IMR-90 (cell line): ENCODE data around the gene TPSB2. TPM values are rescaled to one million over a fixed set of nuclear protein-coding genes. Genes with fewer than 3 reads are reported as not detected.
A peak's percentile ranks its signal among the peaks of the same experiment; 100 is the strongest.

Experiments
- ATAC-seq: fragments of 200-7000 bp; cut with Tn5 transposase; 2 replicates; pipeline ENCODE4 v1.9.1; 2020; ENCODE audit warnings: low read depth, mild to moderate bottlenecking, moderate library complexity
- BruUV-seq: library from RNA; stranded (reverse); fragments of 400-500 nt; replicated peaks from 2 replicates; lab custom pipeline; 2021; lab: Mats Ljungman, UMichigan
- CTCF ChIA-PET: fragments of 300-600 bp; formaldehyde crosslinking; extraction: SDS; loops from one replicate; lab custom pipeline; 2021; ENCODE audit warnings: antibody characterized with exemption; lab: Yijun Ruan, JAX
- POLR2A ChIA-PET: fragments of 300-600 bp; sonication (Branson Sonifier 250); formaldehyde crosslinking; loops from one replicate; lab custom pipeline; 2022; ENCODE audit warnings: antibody characterized with exemption; ENCODE audit not compliant: unreplicated experiment; lab: Charles Lee
- DNase-seq: peaks from one replicate; pipeline ENCODE4 v3.0.0; 2013
- H2AFZ ChIP-seq: replicated peaks from 2 replicates; pipeline ENCODE3; 2013; ENCODE audit warnings: low read length, mild to moderate bottlenecking; ENCODE audit not compliant: poor library complexity
- H2AK5ac ChIP-seq: 2 replicates; pipeline ENCODE4 v1.6.1; 2013; ENCODE audit warnings: low read depth, low read length, inconsistent platforms
- H2AK9ac ChIP-seq: replicated peaks from 2 replicates; pipeline ENCODE3; 2013; ENCODE audit warnings: mild to moderate bottlenecking, low read depth, low read length, moderate library complexity; ENCODE audit not compliant: poor library complexity
- H2BK120ac ChIP-seq: 2 replicates; pipeline ENCODE4 v1.6.1; 2013; ENCODE audit warnings: low read depth, low read length, inconsistent platforms
- H2BK15ac ChIP-seq: 3 replicates; pipeline ENCODE4 v1.6.1; 2013; ENCODE audit warnings: low read depth, low read length, inconsistent platforms
- H2BK20ac ChIP-seq: 2 replicates; pipeline ENCODE4 v1.6.1; 2013; ENCODE audit warnings: low read depth, mild to moderate bottlenecking, inconsistent platforms, low read length, moderate library complexity
- H2BK5ac ChIP-seq: 2 replicates; pipeline ENCODE4 v1.6.1; 2013; ENCODE audit warnings: mild to moderate bottlenecking, low read depth, low read length, inconsistent platforms; ENCODE audit not compliant: poor library complexity, severe bottlenecking
- H3K14ac ChIP-seq: replicated peaks from 2 replicates; pipeline ENCODE4 v1.6.1; 2013; ENCODE audit warnings: low read depth, low read length, inconsistent platforms
- H3K18ac ChIP-seq: 2 replicates; pipeline ENCODE4 v1.6.1; 2013; ENCODE audit warnings: low read depth, low read length, control low read depth
- H3K23ac ChIP-seq: 2 replicates; pipeline ENCODE4 v1.6.1; 2013; ENCODE audit warnings: low read depth, low read length, inconsistent platforms
- H3K27ac ChIP-seq: 2 replicates; pipeline ENCODE4 v1.5.1; 2013; ENCODE audit warnings: mild to moderate bottlenecking, control low read depth, low read length; ENCODE audit not compliant: insufficient read depth
- H3K27me3 ChIP-seq: 2 replicates; pipeline ENCODE4 v1.6.1; 2013; ENCODE audit warnings: low read length; ENCODE audit not compliant: control insufficient read depth, insufficient read depth
- H3K36me3 ChIP-seq: 2 replicates; pipeline ENCODE4 v1.6.1; 2013; ENCODE audit warnings: low read length, mixed read lengths; ENCODE audit not compliant: control insufficient read depth, insufficient read depth
- H3K4ac ChIP-seq: 2 replicates; pipeline ENCODE4 v1.6.1; 2013; ENCODE audit warnings: low read depth, low read length, inconsistent platforms
- H3K4me1 ChIP-seq: 2 replicates; pipeline ENCODE4 v1.6.1; 2013; ENCODE audit warnings: low read length, mixed read lengths; ENCODE audit not compliant: control insufficient read depth, insufficient read depth
- H3K4me2 ChIP-seq: 2 replicates; pipeline ENCODE4 v1.6.1; 2013; ENCODE audit warnings: low read depth, mild to moderate bottlenecking, control low read depth, low read length, moderate library complexity
- H3K4me3 ChIP-seq: 2 replicates; pipeline ENCODE4 v1.5.1; 2013; ENCODE audit warnings: low read depth, mild to moderate bottlenecking, control low read depth, low read length, moderate library complexity; ENCODE audit not compliant: insufficient read depth
- H3K56ac ChIP-seq: 2 replicates; pipeline ENCODE4 v1.6.1; 2013; ENCODE audit warnings: low read length, inconsistent platforms; ENCODE audit not compliant: insufficient read depth; ENCODE audit errors: extremely low read depth
- H3K79me1 ChIP-seq, 2 experiments: 2 replicates each; pipeline ENCODE4 v1.6.1; 2013; ENCODE audit warnings: low read length in 2 of 2, inconsistent platforms in 1 of 2, low read depth in 1 of 2
- H3K9ac ChIP-seq: 2 replicates; pipeline ENCODE4 v1.6.1; 2013; ENCODE audit warnings: low read depth, low read length, control low read depth
- H3K9me1 ChIP-seq: 2 replicates; pipeline ENCODE4 v1.6.1; 2013; ENCODE audit warnings: low read length, inconsistent platforms; ENCODE audit not compliant: insufficient read depth
- H3K9me3 ChIP-seq: 2 replicates; pipeline ENCODE4 v1.6.1; 2013; ENCODE audit warnings: low read length; ENCODE audit not compliant: control insufficient read depth, insufficient read depth
- H4K20me1 ChIP-seq: 2 replicates; pipeline ENCODE4 v1.6.1; 2013; ENCODE audit warnings: low read length, inconsistent platforms; ENCODE audit not compliant: insufficient read depth
- H4K5ac ChIP-seq: 2 replicates; pipeline ENCODE4 v1.6.1; 2013; ENCODE audit warnings: mild to moderate bottlenecking, low read depth, low read length, control low read depth
- H4K8ac ChIP-seq, 2 experiments: 2 replicates each; pipeline ENCODE4 v1.6.1; 2013; ENCODE audit warnings: low read depth in 2 of 2, low read length in 2 of 2, control low read depth in 1 of 2, inconsistent platforms in 1 of 2
- H4K91ac ChIP-seq: 2 replicates; pipeline ENCODE4 v1.6.1; 2013; ENCODE audit warnings: low read depth, low read length, inconsistent platforms; ENCODE audit not compliant: insufficient read depth
- MAZ ChIP-seq: IDR thresholded peaks from 2 replicates; pipeline ENCODE4 v1.6.1; 2012; ENCODE audit warnings: low read depth, mild to moderate bottlenecking, low read length, improper control_type of control experiment, moderate library complexity, borderline replicate concordance
- RFX5 ChIP-seq: IDR thresholded peaks from 2 replicates; pipeline ENCODE4 v1.8.0; 2012; ENCODE audit warnings: low read depth, mild to moderate bottlenecking, low read length, moderate library complexity
- SMC3 ChIP-seq: fragments of 150-350 bp; IDR thresholded peaks from 2 replicates; pipeline ENCODE4 v1.6.1; 2016; ENCODE audit warnings: low read depth, mild to moderate bottlenecking, antibody characterized with exemption, low read length, moderate library complexity
- USF2 ChIP-seq: fragments of 150-350 bp; IDR thresholded peaks from 2 replicates; pipeline ENCODE4 v1.6.1; 2017; ENCODE audit warnings: mild to moderate bottlenecking, antibody characterized with exemption, low read length, low read depth
- WGBS, 2 experiments: methylation state at CpG; one replicate each; pipeline versions ENCODE4 v1.1.5 to v1.1.7; 2013; ENCODE audit warnings: missing lambda C conversion rate in 2 of 2; ENCODE audit not compliant: insufficient read length in 1 of 2; ENCODE audit errors: extremely low coverage in 2 of 2; 5-methylcytosine and 5-hydroxymethylcytosine counted together
- dilution Hi-C: fragments of 300-500 bp; cut with HindIII; formaldehyde crosslinking; loops from one replicate; pipeline ENCODE4 v1.14.3; 2018; ENCODE audit warnings: low sequenced_read_pairs; ENCODE audit not compliant: unreplicated experiment
- in situ Hi-C: fragments of 300-500 bp; cut with MboI; formaldehyde crosslinking; loops from 3 replicates; pipeline ENCODE4 v1.14.3; 2019; ENCODE audit warnings: low sequenced_read_pairs, inconsistent platforms, mixed read lengths
- intact Hi-C: fragments of 100-400 bp; cut with micrococcal nuclease; formaldehyde crosslinking; loops from 2 replicates; pipeline ENCODE4 v1.10.0; 2022
- polyA plus RNA-seq, 3 experiments: library from polyadenylated mRNA; depleted of rRNA; stranded (reverse); fragments of >200 nt; gene quantifications; 2 replicates each; pipeline ENCODE4 v1.2.3, GENCODE V29; 2012; ENCODE audit warnings: low replicate concordance in 1 of 3
- total RNA-seq: library from RNA; depleted of rRNA; stranded (reverse); fragments of >200 nt; gene quantifications from 2 replicates; pipeline ENCODE4 v1.2.3, GENCODE V29; 2012

The TPSB2 gene
- total and polyA plus RNA-seq, 2 of the 4 experiments (the other 2 are of a cell fraction), result not detected

GRCh38 chr16:1194665-1195392, 35.2 kb downstream of the TPSB2 start (continued):
- TF ChIP-seq USF2, result peak; percentile 14; the same call in 1 of the 2 replicates

- in situ Hi-C loops, result no loop called here
- Histone ChIP-seq H2BK120ac (no peak overlapping the region), H4K20me1 (peaks cover 14% of the 10 kb centered on the region), H3K79me1 (no peaks in the 10 kb centered on the region), H3K36me3 (no peaks in the 10 kb centered on the region), H2BK5ac (no peak overlapping the region), H4K8ac (no peak overlapping the region), H3K4me2 (no peak overlapping the region), H2AK9ac (no peak overlapping the region), H3K18ac (no peak overlapping the region), H3K9me3 (no peaks in the 10 kb centered on the region), H2BK15ac (no peak overlapping the region), H4K91ac (no peak overlapping the region), H3K9me1 (no peaks in the 10 kb centered on the region), H3K27ac (no peak overlapping the region), H2BK20ac (no peak overlapping the region), H3K56ac (no peak overlapping the region), H3K14ac (no peak overlapping the region), H3K9ac (no peak overlapping the region), H4K5ac (no peak overlapping the region), H3K4me3 (no peak overlapping the region), H2AFZ (peak overlapping the region; percentile 56), H2AK5ac (no peak overlapping the region), H3K27me3 (no peaks in the 10 kb centered on the region), H3K23ac (no peak overlapping the region), H3K4ac (no peak overlapping the region), H3K4me1 (no peaks in the 10 kb centered on the region)
- dilution Hi-C loops, result no loop called here
- intact Hi-C loops, result loop anchor here (1.0 kb wide), 1 partner anchor 88 kb away; no protein-coding TSS in a partner anchor
- WGBS, 2 experiments, result 55% methylated on average over 13 of the region's 29 CpGs; no CpG with 5 or more reads in 1 of the 2 experiments
- DNase-seq, result no peak
- ChIA-PET POLR2A (no interaction called here), CTCF (interaction anchor here (0.6 kb wide), 1 partner anchor 230 kb away, joined by 3 read pairs; no protein-coding TSS in a partner anchor)
- no peak for TF ChIP-seq MAZ
- TF ChIP-seq SMC3, result no peak
- TF ChIP-seq RFX5, result no peak
- BruUV-seq, result no TSS peak
- ATAC-seq, result no peak
These were observed 36.0 kb downstream of the TPSB2 start for GRCh38 chr16:1193825-1194581.
